ENCODE measurements around the gene ANKIB1. TPM values are rescaled to one million over a fixed set of nuclear protein-coding genes. Genes with fewer than 3 reads are reported as not detected.

Gene ANKIB1
- total and polyA plus RNA-seq, 2 donors (not counting 1 experiment from before 2014, with no cell fraction given) = 16.5 to 76.7 TPM

- Histone ChIP-seq H3K9ac (ENCODE audit: low read length) (no peak overlapping the region), H3K9me3 (ENCODE audit: control extremely low read depth in 1 of 3, control insufficient read depth in 2 of 3, insufficient read depth in 1 of 3, low read length in 2 of 3) (no peaks in the 10 kb centered on the region), H4K20me1 (ENCODE audit: control insufficient read depth, insufficient read depth, low read length, poor library complexity, severe bottlenecking) (no peaks in the 10 kb centered on the region), H3K36me3 (replicated peaks in 1 of 2; ENCODE audit: control extremely low read depth in 1 of 2, control insufficient read depth in 1 of 2, extremely low read depth in 1 of 2, insufficient read depth in 2 of 2, low read length in 1 of 2) (peaks cover 2% of the 10 kb centered on the region in 2 experiments), H2AFZ (ENCODE audit: insufficient read depth, low read depth, low read length, poor library complexity, severe bottlenecking) (no peak overlapping the region), H3K4me3 (ENCODE audit: control extremely low read depth in 1 of 5, extremely low read depth in 1 of 5, insufficient read depth in 1 of 5, low read depth in 2 of 5, low read length in 4 of 5) (no peak overlapping the region), H3K27me3 (replicated peaks in 1 of 4; ENCODE audit: control extremely low read depth in 1 of 4, control insufficient read depth in 3 of 4, insufficient read depth in 4 of 4, low read length in 3 of 4) (no peaks in the 10 kb centered on the region), H3K4me2 (replicated peaks; ENCODE audit: low read depth, low read length, poor library complexity, severe bottlenecking) (no peak overlapping the region), H3K79me2 (ENCODE audit: control insufficient read depth, insufficient read depth, low read length) (no peaks in the 10 kb centered on the region), H3K27ac (ENCODE audit: low read length in 2 of 2) (no peak overlapping the region), H3K4me1 (ENCODE audit: control insufficient read depth in 2 of 2, insufficient read depth in 2 of 2, low read length in 2 of 2) (no peaks in the 10 kb centered on the region)
- Mint-ChIP-seq H3K4me1 (no peaks in the 10 kb centered on the region), H3K4me3 (no peak overlapping the region), H3K27ac (no peak overlapping the region), H3K9me3 (ENCODE audit: insufficient read depth) (no peaks in the 10 kb centered on the region), H3K27me3 (no peaks in the 10 kb centered on the region)
- ATAC-seq (ENCODE audit: low read depth) (no peak), DNase-seq (no peak)
- no CpG with 5 or more reads among the region's 3 CpGs for WGBS (ENCODE audit: insufficient coverage)
- POLR2A ChIA-PET = no interaction called here
- TF ChIP-seq EZH2 (IDR thresholded peaks at IDR 0.05; ENCODE audit: borderline replicate concordance, insufficient read depth, low read depth, low read length, poor library complexity, severe bottlenecking) (no peak), CTCF (IDR thresholded peaks at IDR 0.05) (no peak)
- intact Hi-C loops (cut with micrococcal nuclease) = no loop called here
- CTCF ChIA-PET = no interaction called here
Observed at GRCh38 chr7:92313055-92313454, 67.3 kb downstream of the ANKIB1 start.

DNA sequence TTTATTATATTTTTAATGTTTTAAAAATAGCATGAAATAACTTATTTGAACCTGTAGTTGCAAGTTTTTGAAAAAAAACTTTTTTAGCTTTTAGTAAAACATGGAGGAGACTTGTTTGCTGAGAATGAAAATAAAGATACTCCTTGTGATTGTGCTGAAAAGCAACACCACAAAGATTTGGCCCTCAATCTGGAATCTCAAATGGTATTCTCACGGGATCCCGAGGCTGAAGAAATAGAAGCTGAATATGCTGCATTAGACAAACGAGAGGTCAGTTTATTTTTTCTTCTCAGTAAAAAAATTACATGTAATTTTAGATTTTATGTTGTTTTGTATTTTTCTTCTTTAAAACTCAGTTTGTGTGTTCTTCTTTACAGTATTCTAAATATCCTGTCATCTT lies 73.5 kb downstream of the ANKIB1 start:
- no peaks in the 10 kb centered on the region for H3K9me3 Mint-ChIP-seq (ENCODE audit: insufficient read depth)
- no CpG with 5 or more reads among the region's 3 CpGs for WGBS (ENCODE audit: insufficient coverage)
- peaks cover 3 to 7% of the 10 kb centered on the region in 2 experiments for H3K36me3 ChIP-seq (replicated peaks in 1 of 2; ENCODE audit: control extremely low read depth in 1 of 2, control insufficient read depth in 1 of 2, extremely low read depth in 1 of 2, insufficient read depth in 2 of 2, low read length in 1 of 2)
- intact Hi-C loops (cut with micrococcal nuclease) = no loop called here
- ChIA-PET CTCF (interaction anchor here (1.0 kb wide), 1 partner anchor 63 kb away, joined by 3 read pairs; no protein-coding TSS in a partner anchor), POLR2A (no interaction called here)
- no peak overlapping the region for H3K4me3 Mint-ChIP-seq
- H4K20me1 ChIP-seq (ENCODE audit: control insufficient read depth, insufficient read depth, low read length, poor library complexity, severe bottlenecking) = no peaks in the 10 kb centered on the region
- no peaks in the 10 kb centered on the region for H3K4me1 ChIP-seq (ENCODE audit: control insufficient read depth in 2 of 2, insufficient read depth in 2 of 2, low read length in 2 of 2)
- no peak for ATAC-seq (ENCODE audit: low read depth)
- no peak overlapping the region for H3K27ac ChIP-seq (ENCODE audit: low read length in 2 of 2)
- H3K4me2 ChIP-seq (replicated peaks; ENCODE audit: low read depth, low read length, poor library complexity, severe bottlenecking) = no peak overlapping the region
- DNase-seq = no peak
- H2AFZ ChIP-seq (ENCODE audit: insufficient read depth, low read depth, low read length, poor library complexity, severe bottlenecking) = no peak overlapping the region
- H3K4me3 ChIP-seq (ENCODE audit: control extremely low read depth in 1 of 5, extremely low read depth in 1 of 5, insufficient read depth in 1 of 5, low read depth in 2 of 5, low read length in 4 of 5) = no peak overlapping the region
- no peaks in the 10 kb centered on the region for H3K9me3 ChIP-seq (ENCODE audit: control extremely low read depth in 1 of 3, control insufficient read depth in 2 of 3, insufficient read depth in 1 of 3, low read length in 2 of 3)
- no peak overlapping the region for H3K9ac ChIP-seq (ENCODE audit: low read length)
- H3K27me3 Mint-ChIP-seq = no peaks in the 10 kb centered on the region
- no peak overlapping the region for H3K27ac Mint-ChIP-seq
- TF ChIP-seq CTCF (IDR thresholded peaks at IDR 0.05) (no peak), EZH2 (IDR thresholded peaks at IDR 0.05; ENCODE audit: borderline replicate concordance, insufficient read depth, low read depth, low read length, poor library complexity, severe bottlenecking) (no peak)
- H3K4me1 Mint-ChIP-seq = no peaks in the 10 kb centered on the region
- no peaks in the 10 kb centered on the region for H3K79me2 ChIP-seq (ENCODE audit: control insufficient read depth, insufficient read depth, low read length)
- no peaks in the 10 kb centered on the region for H3K27me3 ChIP-seq (replicated peaks in 1 of 4; ENCODE audit: control extremely low read depth in 1 of 4, control insufficient read depth in 3 of 4, insufficient read depth in 4 of 4, low read length in 3 of 4)
